Suprapubic skin (tissue), 4 donors: ENCODE measurements around the gene STK40.

Experiments
- CTCF ChIP-seq, 2 donors: fragments of 200-600 bp in 1 of 2; fragments of 450-650 bp in 1 of 2; sonication (generic) in 1 of 2; IDR thresholded peaks; one replicate each; pipeline ENCODE4 v1.5.1; 2016 to 2019; ENCODE audit warnings: antibody characterized with exemption in 2 of 2, mild to moderate bottlenecking in 1 of 2, moderate library complexity in 1 of 2
- EP300 ChIP-seq: sonication (generic); formaldehyde crosslinking; IDR thresholded peaks from one replicate; pipeline ENCODE4 v1.6.1; 2017; ENCODE audit warnings: antibody characterized with exemption
- POLR2AphosphoS5 ChIP-seq, 3 donors: sonication (generic); formaldehyde crosslinking; IDR thresholded peaks; one replicate each; pipeline ENCODE4 v1.6.1; 2017; ENCODE audit warnings: antibody characterized with exemption in 3 of 3

GRCh38 chr1:36351227-36351977 lies 34.3 kb downstream of the STK40 start:
- TF ChIP-seq POLR2AphosphoS5 (IDR thresholded peaks at IDR 0.05) = no peak
- no peak for TF ChIP-seq CTCF (IDR thresholded peaks at IDR 0.05)
- no peak for TF ChIP-seq EP300
